Measurements from ENCODE around the gene RFTN1. TPM values are rescaled to one million over a fixed set of nuclear protein-coding genes. Genes with fewer than 3 reads are reported as not detected.

RFTN1 gene
- total RNA-seq, 1 donor from 2014 or later: 53.4 TPM

- no peak for DNase-seq (ENCODE audit: low spot score)
- no peak for TF ChIP-seq CTCF (IDR thresholded peaks at IDR 0.05)
- Mint-ChIP-seq H3K27me3 (ENCODE audit: low read depth) (no peaks in the 10 kb centered on the region), H3K27ac (ENCODE audit: unreplicated experiment) (peak overlapping the region; percentile 81), H3K36me3 (ENCODE audit: low read depth) (peaks cover 15% of the 10 kb centered on the region), H3K4me3 (ENCODE audit: unreplicated experiment) (no peak overlapping the region), H3K9me3 (ENCODE audit: low read depth) (no peaks in the 10 kb centered on the region), H3K4me1 (ENCODE audit: low read depth) (peaks cover 24% of the 10 kb centered on the region)
Measured at GRCh38 chr3:16427103-16427965, 86.2 kb downstream of the RFTN1 start.

GRCh38 chr3:16426665-16427064, 86.8 kb downstream of the RFTN1 start:
- Mint-ChIP-seq H3K4me3 (ENCODE audit: unreplicated experiment) (no peak overlapping the region), H3K36me3 (ENCODE audit: low read depth) (peaks cover 11% of the 10 kb centered on the region), H3K4me1 (ENCODE audit: low read depth) (peaks cover 24% of the 10 kb centered on the region), H3K9me3 (ENCODE audit: low read depth) (no peaks in the 10 kb centered on the region), H3K27ac (ENCODE audit: unreplicated experiment) (no peak overlapping the region), H3K27me3 (ENCODE audit: low read depth) (no peaks in the 10 kb centered on the region)
- no peak for DNase-seq (ENCODE audit: low spot score)
- TF ChIP-seq CTCF (IDR thresholded peaks at IDR 0.05): no peak

GRCh38 chr3:16426029-16426400, 87.5 kb downstream of the RFTN1 start:
- no peak for TF ChIP-seq CTCF (IDR thresholded peaks at IDR 0.05)

GRCh38 chr3:16425398-16426028, 88.0 kb downstream of the RFTN1 start:
- Mint-ChIP-seq H3K27me3 (ENCODE audit: low read depth) (no peaks in the 10 kb centered on the region), H3K4me1 (ENCODE audit: low read depth) (peaks cover 21% of the 10 kb centered on the region), H3K4me3 (ENCODE audit: unreplicated experiment) (no peak overlapping the region), H3K9me3 (ENCODE audit: low read depth) (no peaks in the 10 kb centered on the region), H3K27ac (ENCODE audit: unreplicated experiment) (no peak overlapping the region), H3K36me3 (ENCODE audit: low read depth) (peaks cover 3% of the 10 kb centered on the region)
- TF ChIP-seq CTCF (IDR thresholded peaks at IDR 0.05): no peak
- no peak for DNase-seq (ENCODE audit: low spot score)

More at GRCh38 chr3:16426029-16426400, 87.5 kb downstream of the RFTN1 start:
- Mint-ChIP-seq H3K27ac (ENCODE audit: unreplicated experiment) (no peak overlapping the region), H3K36me3 (ENCODE audit: low read depth) (peaks cover 8% of the 10 kb centered on the region), H3K4me3 (ENCODE audit: unreplicated experiment) (no peak overlapping the region), H3K9me3 (ENCODE audit: low read depth) (no peaks in the 10 kb centered on the region), H3K27me3 (ENCODE audit: low read depth) (no peaks in the 10 kb centered on the region), H3K4me1 (ENCODE audit: low read depth) (peaks cover 24% of the 10 kb centered on the region)
- no peak for DNase-seq (ENCODE audit: low spot score)

GRCh38 chr3:16423947-16424673, 89.4 kb downstream of the RFTN1 start:
- H3K9me3 Mint-ChIP-seq (ENCODE audit: low read depth): no peaks in the 10 kb centered on the region
- no peaks in the 10 kb centered on the region for H3K27me3 Mint-ChIP-seq (ENCODE audit: low read depth)
- DNase-seq (ENCODE audit: low spot score): no peak
- H3K36me3 Mint-ChIP-seq (ENCODE audit: low read depth): peaks cover 2% of the 10 kb centered on the region
- H3K4me1 Mint-ChIP-seq (ENCODE audit: low read depth): peaks cover 31% of the 10 kb centered on the region
- TF ChIP-seq CTCF (IDR thresholded peaks at IDR 0.05): no peak
- no peak overlapping the region for H3K27ac Mint-ChIP-seq (ENCODE audit: unreplicated experiment)
- no peak overlapping the region for H3K4me3 Mint-ChIP-seq (ENCODE audit: unreplicated experiment)
